SU-DHL-6 (cell line): Measurements from ENCODE around the gene SLC35D1.

Experiments used
- H2AFZ ChIP-seq: fragments of 200-600 bp; sonication (generic); 2 replicates; pipeline ENCODE4 v1.6.1; 2014; ENCODE audit warnings: low read depth, mild to moderate bottlenecking, moderate library complexity, mixed read lengths, antibody characterized with exemption, low read length; ENCODE audit not compliant: severe bottlenecking
- H3F3A ChIP-seq: fragments of 200-600 bp; shearing (Covaris generic); 2 replicates; pipeline ENCODE4 v1.6.0; 2016; ENCODE audit warnings: antibody characterized with exemption, mild to moderate bottlenecking; ENCODE audit not compliant: insufficient read depth
- H3K27ac ChIP-seq: fragments of 200-600 bp; sonication (generic); 2 replicates; pipeline ENCODE4 v1.5.1; 2016; ENCODE audit warnings: low read depth, mild to moderate bottlenecking, low read length, moderate library complexity, mixed read lengths
- H3K27me3 ChIP-seq: fragments of 200-600 bp; sonication (generic), shearing (Covaris generic); 2 replicates; pipeline ENCODE4 v1.6.0; 2014; ENCODE audit warnings: mild to moderate bottlenecking, low read length
- H3K36me3 ChIP-seq: fragments of 200-600 bp; sonication (generic); 2 replicates; pipeline ENCODE4 v1.6.1; 2014; ENCODE audit warnings: mild to moderate bottlenecking, low read length, mixed read lengths
- H3K4me2 ChIP-seq: fragments of 300-600, 200-600 bp; shearing (Covaris generic), sonication (generic); 2 replicates; pipeline ENCODE4 v1.6.0; 2014; ENCODE audit warnings: low read length, low read depth, mild to moderate bottlenecking; ENCODE audit not compliant: poor library complexity, severe bottlenecking
- H3K4me3 ChIP-seq: fragments of 200-600 bp; sonication (generic); 2 replicates; pipeline ENCODE4 v1.5.1; 2014; ENCODE audit warnings: antibody characterized with exemption, low read length, mild to moderate bottlenecking, mixed read lengths; ENCODE audit not compliant: insufficient read depth, poor library complexity, severe bottlenecking
- H3K79me2 ChIP-seq: fragments of 200-600 bp; sonication (generic); 2 replicates; pipeline ENCODE4 v1.6.1; 2014; ENCODE audit warnings: mild to moderate bottlenecking, low read length, moderate library complexity; ENCODE audit not compliant: insufficient read depth
- H3K9ac ChIP-seq: fragments of 200-600 bp; sonication (generic); 2 replicates; pipeline ENCODE4 v1.7.0; 2014; ENCODE audit warnings: mild to moderate bottlenecking, low read length
- H3K9me2 ChIP-seq: fragments of 200-600 bp; sonication (generic); replicated peaks from 2 replicates; pipeline ENCODE4 v1.6.1; 2014; ENCODE audit warnings: low read length; ENCODE audit not compliant: insufficient read depth
- H3K9me3 ChIP-seq: fragments of 200-600 bp; sonication (generic); 2 replicates; pipeline ENCODE4 v1.6.1; 2014; ENCODE audit warnings: low read length, mixed read lengths; ENCODE audit not compliant: insufficient read depth
- H4K20me1 ChIP-seq: fragments of 200-600 bp; sonication (generic); 2 replicates; pipeline ENCODE4 v1.6.1; 2014; ENCODE audit warnings: low read depth, mild to moderate bottlenecking, antibody characterized with exemption, low read length, moderate library complexity, mixed read lengths
- CTCF ChIP-seq: fragments of 200-600 bp; sonication (generic); IDR thresholded peaks from one replicate; pipeline ENCODE4 v1.5.1; 2017; ENCODE audit warnings: antibody characterized with exemption, mild to moderate bottlenecking, low read length, moderate library complexity; ENCODE audit not compliant: insufficient read depth, poor library complexity, severe bottlenecking
- EZH2phosphoT487 ChIP-seq: fragments of 200-600 bp; sonication (generic), shearing (Covaris generic); conservative IDR thresholded peaks from 2 replicates; pipeline ENCODE4 v1.6.1; 2018; ENCODE audit warnings: mild to moderate bottlenecking, antibody characterized with exemption, low read length, moderate library complexity, mixed read lengths

The SLC35D1 gene

DNA sequence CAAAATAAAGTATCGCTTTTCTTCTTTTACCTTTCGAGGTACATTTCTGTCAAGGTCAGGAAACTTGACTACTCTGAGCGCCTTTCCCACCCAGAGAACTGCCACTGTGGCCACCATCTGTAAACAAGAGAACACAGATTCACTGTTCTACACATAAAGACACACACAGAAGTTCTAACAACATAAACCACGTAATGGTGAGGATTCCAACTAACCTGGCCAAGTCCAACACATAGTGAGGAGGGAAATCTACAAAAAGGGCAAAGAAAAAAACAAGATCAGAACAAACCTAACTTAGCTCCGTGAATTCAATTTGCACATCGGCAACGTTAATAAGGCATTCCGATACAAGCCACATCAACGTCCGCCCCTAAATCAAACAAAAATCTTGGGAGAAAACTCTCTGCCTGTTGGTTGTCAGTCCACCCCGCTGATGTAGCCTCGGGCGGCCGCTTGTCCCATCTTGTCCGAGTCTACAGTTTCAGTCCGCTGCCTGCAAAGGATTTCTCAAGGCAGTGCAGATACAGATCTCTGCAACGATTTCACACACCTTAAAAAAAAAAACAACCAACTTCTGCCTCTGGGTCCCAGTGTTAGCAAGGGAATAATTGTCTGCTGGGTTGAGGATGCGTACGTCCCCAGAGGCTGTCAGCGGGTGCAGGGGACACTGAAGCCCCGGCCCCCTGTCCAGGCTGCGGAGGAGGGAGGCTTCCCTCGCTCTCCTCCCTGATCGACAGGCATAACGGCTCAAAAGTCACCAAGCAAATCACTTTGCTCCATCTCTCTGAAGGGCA, 1.0 kb downstream of the SLC35D1 start:
- TF ChIP-seq CTCF (no peak), EZH2phosphoT487 (no peak)
- Histone ChIP-seq H2AFZ (peak overlapping the region; percentile 97), H3K27ac (peak overlapping the region; percentile 80), H3K4me2 (peak overlapping the region; percentile 70), H3K9me3 (no peaks in the 10 kb centered on the region), H3K36me3 (peaks cover 26% of the 10 kb centered on the region), H3K79me2 (0 out of 2 replicates have a peak, but pooled peaks cover 4% of the 10 kb centered on the region), H3K9me2 (no peaks in the 10 kb centered on the region), H3K9ac (peak overlapping the region; percentile 81), H3K4me3 (peak overlapping the region; percentile 65), H3F3A (peaks cover 11% of the 10 kb centered on the region), H3K27me3 (no peaks in the 10 kb centered on the region), H4K20me1 (no peaks in the 10 kb centered on the region)

- peaks cover 11% of the 10 kb centered on the region for H3F3A ChIP-seq
- H3K79me2 ChIP-seq = 0 out of 2 replicates have a peak, but pooled peaks cover 4% of the 10 kb centered on the region
- TF ChIP-seq EZH2phosphoT487 = no peak
- no peak for TF ChIP-seq CTCF
- H3K4me3 ChIP-seq = no peak overlapping the region
- H3K9ac ChIP-seq = no peak overlapping the region
- no peaks in the 10 kb centered on the region for H3K9me3 ChIP-seq
- H4K20me1 ChIP-seq = no peaks in the 10 kb centered on the region
- peak overlapping the region; percentile 70 for H3K4me2 ChIP-seq
- H3K27ac ChIP-seq = no peak overlapping the region
- H3K9me2 ChIP-seq = no peaks in the 10 kb centered on the region
- H3K27me3 ChIP-seq = no peaks in the 10 kb centered on the region
- no peak overlapping the region for H2AFZ ChIP-seq
- H3K36me3 ChIP-seq = peaks cover 28% of the 10 kb centered on the region
These were observed 2.8 kb downstream of the SLC35D1 start for GRCh38 chr1:67051196-67051595.

DNA sequence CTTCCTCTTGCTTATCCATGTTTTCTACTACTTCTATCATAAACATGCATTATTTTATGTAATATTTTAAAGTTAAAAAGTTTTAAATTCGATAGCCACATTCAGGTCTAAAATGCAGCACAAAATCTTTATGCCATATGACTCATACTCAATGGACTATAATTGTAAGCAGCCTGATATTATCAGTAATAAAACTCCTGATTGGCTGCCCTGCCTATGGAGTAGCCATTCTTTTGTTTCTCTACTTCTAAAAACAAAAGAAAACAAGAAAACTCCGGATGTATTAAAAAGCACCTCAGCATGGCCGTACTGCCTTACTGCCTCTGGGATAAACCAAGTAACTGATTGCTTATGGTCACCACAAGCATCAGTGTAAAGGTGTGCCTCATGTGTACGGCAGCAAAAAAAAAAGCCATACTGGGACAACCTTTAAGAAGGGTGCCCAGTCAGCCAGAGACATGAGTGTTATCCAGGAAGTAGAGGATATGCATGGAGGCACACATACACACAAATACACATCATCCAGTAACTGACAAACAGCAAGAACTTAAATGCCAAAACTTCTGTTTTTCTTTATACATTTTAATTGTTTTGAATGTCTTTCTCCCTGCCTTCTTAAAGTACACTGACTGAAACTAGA, 9.2 kb downstream of the SLC35D1 start:
- Histone ChIP-seq H2AFZ (no peak overlapping the region), H3K9ac (no peak overlapping the region), H3K79me2 (no peaks in the 10 kb centered on the region), H3K27ac (peak overlapping the region; percentile 14; the same call in 1 of the 2 replicates), H4K20me1 (no peaks in the 10 kb centered on the region), H3K27me3 (no peaks in the 10 kb centered on the region), H3K36me3 (peaks cover 38% of the 10 kb centered on the region), H3K4me3 (no peak overlapping the region), H3K9me3 (no peaks in the 10 kb centered on the region), H3K4me2 (peak overlapping the region; percentile 32), H3K9me2 (no peaks in the 10 kb centered on the region), H3F3A (no peaks in the 10 kb centered on the region)
- no peak for TF ChIP-seq EZH2phosphoT487
- no peak for TF ChIP-seq CTCF
